Measurements from ENCODE around the gene TNFRSF11A.

TNFRSF11A gene

DNA sequence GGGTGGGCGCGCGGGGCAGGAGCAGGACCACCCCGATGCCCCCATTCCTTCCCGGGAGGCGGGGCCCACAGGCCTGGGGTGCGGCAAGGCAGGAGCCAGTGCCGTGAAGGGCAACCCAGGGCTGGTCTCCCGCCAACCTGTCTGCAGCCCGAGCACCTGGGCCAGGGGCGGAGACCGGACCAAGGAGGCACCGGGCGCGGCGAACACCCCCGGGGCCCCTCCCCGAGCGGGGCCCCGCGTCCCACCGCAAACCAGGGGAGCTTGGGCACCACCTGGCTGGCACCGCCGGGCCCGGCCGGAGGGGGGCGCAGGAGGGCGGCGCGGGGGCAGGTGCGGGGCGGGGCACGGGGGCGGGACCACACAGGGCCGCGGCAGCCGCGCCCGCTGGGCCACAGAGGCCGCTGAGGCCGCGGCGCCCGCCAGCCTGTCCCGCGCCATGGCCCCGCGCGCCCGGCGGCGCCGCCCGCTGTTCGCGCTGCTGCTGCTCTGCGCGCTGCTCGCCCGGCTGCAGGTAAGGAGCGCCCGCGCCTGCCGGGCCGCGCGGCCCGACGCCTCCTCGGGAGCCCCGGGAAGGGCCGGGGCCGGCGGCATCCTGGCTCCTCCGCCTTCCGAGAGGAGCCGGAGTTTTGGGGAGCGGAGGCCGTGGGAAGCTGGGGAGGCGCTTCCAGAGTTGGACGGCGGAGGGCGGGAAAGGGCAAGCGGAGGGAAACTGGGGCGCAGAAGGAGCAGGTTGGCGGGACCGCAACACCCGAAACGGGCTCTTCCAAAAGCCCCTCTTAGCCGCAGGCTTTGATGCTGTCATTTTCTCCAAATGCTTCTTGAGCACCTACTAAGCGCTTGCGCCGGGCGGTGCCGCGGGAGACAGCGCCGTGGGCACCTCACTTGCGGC, at the start of gene TNFRSF11A:
Gene TNFRSF11A, plus strand, starts transcription at position 394 of the 889 bp plus-strand sequence. Its CDS starts 43 bp downstream, at position 437.
- DNase-seq: no peak

DNA sequence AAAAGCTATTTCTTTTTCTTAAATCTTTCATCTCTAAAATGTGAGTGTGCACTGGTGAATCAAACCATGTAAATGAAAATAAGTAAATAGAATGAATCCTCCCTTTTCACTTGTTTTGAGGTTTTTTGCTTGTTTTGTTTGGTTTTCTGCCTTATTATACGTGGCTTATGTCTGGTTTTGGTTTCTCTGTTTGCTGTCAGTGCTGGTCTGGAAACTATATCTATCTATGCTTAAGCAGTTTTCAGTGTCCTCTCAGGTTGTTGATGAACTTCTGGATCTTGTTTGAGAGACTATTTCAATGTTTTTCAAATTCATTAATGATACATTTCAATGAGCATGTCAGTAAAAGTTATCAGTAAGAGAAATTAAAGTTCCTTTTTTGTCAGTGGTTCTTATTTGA, 48.1 kb upstream of the TNFRSF11A start:
- DNase-seq: no peak

GRCh38 chr18:62279561-62279960, 45.5 kb upstream of the TNFRSF11A start:
- DNase-seq: peak; percentile 97

GRCh38 chr18:62280058-62280457, 45.1 kb upstream of the TNFRSF11A start:
- peak; percentile 66 for DNase-seq

- DNase-seq: no peak
Observed at GRCh38 chr18:62280786-62281185, 44.3 kb upstream of the TNFRSF11A start.

- DNase-seq: no peak
Observed at GRCh38 chr18:62281684-62282083, 43.4 kb upstream of the TNFRSF11A start.

- no peak for DNase-seq
Observed at GRCh38 chr18:62282188-62282629, 42.9 kb upstream of the TNFRSF11A start.

- DNase-seq: no peak
Observed at GRCh38 chr18:62284637-62285036, 40.5 kb upstream of the TNFRSF11A start.

GRCh38 chr18:62285281-62285680, 39.8 kb upstream of the TNFRSF11A start:
- no peak for DNase-seq

DNA sequence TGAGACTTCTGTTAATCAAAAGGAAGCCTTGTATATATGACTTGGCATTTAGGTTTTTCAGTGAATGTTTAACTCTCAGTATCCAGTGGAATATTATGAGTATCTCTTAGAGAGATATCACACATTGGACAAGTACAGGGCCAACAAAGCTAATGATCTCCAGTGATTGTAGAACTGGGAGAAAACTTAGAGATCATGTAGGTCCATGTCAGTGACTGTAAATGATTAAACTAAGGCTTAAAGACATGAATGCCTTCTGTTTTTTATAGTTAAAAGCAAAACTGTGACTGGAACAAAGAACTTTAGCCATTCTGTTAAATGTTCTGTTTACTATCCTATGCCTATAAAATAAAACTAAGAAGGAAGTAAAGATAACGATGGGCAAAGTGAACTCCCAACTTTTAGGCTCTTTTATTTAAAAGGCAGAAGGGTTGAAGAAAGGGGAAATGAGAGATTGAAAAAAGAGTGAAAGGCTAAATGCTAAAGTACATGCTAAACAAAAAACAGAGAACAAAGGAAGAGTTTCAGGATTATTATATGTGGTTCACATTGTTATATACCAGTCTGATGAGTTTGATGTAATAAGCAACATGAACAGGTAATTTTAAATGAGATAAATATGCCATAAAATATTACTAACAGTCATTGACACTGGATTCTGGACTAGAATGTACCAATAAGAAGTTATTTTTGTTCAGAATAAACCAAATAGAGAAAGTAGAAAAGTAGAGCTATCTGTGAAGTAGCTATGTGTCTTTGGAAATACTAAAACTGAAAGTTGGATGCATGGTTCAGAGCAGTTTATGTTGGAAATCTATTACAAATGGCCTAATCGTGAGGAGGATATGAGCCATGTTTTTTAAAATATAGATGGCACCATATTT, 37.1 kb upstream of the TNFRSF11A start:
- DNase-seq: no peak

DNA sequence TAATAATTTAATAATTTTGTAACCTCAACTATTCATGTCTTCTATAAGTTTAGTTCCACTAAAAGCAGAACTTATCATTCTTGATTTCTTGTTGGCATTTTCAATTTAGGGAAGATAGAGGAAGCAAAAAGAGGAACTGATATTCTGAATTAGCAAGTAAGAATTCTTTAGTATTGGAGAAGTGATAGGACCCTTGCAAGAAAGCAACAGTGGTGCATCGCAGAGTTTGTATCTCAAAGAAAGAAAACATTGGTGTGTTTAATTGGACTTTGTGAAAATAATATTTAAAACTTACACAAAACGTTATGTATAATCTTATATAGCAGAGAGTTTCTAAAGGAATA, 36.5 kb upstream of the TNFRSF11A start:
- no peak for DNase-seq

GRCh38 chr18:62289047-62289446, 36.1 kb upstream of the TNFRSF11A start:
- DNase-seq: no peak

- DNase-seq: no peak
Observed at GRCh38 chr18:62294073-62294472, 31.0 kb upstream of the TNFRSF11A start.

- no peak for DNase-seq
Observed at GRCh38 chr18:62300359-62300963, 24.6 kb upstream of the TNFRSF11A start.

DNA sequence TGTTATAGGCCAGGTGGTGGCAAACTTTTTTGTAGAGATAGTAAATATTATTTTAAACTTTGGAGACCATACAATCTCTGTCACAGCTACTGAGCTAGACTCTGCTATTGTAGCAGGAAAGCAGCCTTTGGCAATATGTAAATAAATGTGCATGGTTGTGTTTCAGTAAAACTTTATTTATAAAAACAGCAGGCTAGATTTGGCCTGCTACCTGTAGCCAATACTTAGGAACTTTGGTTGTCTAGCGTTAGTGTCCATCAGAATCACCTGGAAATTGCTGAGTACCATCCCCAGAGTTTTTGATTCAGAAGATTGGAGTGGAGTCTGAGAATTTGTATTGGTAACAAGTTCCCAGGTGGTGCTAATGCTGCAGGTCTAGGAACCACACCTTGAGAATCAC, 23.8 kb upstream of the TNFRSF11A start:
- DNase-seq: no peak

DNA sequence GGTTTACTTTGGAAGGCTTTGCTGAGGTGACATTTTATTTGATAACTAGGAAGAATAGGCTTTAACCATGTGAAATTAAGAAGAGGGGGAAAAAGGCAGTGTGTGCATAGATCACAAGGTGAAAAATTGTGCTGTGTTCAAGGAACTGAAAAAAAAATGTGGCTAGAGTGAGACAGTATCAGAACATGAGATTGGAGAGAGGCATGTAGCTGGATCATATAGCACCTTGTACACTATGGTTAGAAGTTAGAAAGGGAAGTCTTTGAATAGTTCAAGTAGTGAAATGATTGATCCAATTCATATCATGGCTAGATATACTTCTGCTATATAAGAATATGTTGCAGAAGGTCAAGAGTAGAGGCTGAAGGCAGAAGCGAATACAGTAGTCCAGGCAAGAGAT, 12.3 kb upstream of the TNFRSF11A start:
- DNase-seq: no peak

GRCh38 chr18:62318228-62319180, 6.6 kb upstream of the TNFRSF11A start:
- DNase-seq: no peak

DNA sequence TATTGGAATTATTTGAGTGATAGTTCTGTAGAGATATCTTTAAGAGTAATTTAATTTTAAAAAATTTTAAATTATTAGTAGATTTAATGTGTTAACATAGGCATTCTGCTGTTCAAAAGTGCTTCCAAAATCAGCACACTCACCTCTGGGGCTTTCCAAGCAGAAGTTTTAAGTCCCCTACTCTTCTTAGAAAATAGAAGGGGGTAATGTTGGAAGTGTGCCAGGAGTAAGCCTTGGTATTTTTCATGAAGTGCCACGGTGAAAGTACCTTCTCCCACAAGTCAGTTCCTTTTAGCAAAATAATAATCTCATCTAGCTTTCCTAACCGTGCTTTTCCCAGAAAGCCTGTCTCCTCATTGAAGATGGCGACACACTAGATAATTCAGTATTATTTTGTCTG, 3.9 kb upstream of the TNFRSF11A start:
- no peak for DNase-seq

DNA sequence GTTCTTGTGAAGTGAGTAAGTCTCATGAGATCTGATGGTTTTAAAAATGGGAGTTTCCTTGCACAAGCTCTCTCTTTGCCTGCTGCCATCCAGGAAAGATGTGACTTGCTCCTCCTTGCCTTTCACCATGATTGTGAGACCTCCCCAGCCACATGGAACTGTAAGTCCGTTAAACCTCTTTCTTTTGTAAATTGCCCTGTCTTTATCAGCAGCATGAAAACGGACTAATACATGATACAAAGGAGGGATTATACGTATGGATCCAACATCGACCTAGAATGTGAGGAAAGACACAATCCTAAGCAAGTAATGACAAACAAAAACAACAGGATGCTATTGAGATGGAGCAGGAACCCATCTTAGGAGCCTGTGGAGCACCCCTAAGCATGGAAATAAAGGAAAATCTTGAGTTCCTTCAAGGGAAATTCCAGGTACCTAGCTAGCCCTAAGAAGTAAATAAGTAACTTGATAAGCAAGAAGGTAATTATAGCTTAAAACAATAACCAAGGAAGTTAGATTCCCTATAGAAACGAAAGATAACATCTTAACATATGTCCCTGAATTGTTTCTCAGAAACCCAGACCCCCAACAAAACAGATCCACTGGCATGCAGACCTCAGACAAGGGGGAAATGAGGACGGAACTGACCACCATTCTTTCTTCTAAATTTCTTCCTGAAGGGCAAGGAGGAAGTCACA, 1.5 kb upstream of the TNFRSF11A start:
- no peak for DNase-seq

DNA sequence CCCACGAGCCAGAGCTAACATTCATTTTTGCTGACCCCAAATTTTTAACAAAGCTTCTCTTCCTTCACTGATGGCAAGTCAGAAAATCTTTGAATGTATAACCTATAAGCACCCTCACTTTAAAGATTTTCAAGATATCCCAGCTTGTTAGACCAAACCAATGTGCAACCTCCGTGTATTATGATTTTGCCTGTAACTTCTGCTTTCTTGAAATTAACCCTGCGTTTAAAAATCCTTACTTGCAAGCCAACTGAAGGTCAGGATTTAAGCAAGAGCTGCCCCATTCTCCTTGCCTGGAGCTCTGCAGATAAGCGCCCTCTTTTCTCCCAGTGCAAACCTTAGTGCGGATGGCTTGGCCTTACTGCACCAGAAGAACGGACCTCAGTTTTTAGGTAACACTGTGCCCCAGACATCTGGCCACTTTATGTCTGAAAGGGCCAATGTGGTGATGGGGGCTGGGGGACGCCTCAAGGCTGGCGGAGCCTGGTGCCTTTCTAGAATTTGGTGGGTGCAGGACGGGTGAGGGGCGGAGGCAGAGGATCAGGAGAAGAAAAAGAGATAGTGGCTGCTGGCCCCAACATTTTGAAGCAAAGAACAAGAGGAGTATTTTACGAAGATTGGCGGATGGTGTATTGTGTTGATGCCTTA, 805 bp upstream of the TNFRSF11A start:
- DNase-seq: no peak

All from NCI-H1417 treated with DMSO at 0.1 percent for 48 hours (cell line).